ENCODE measurements around the gene MAPKAP1. TPM values are rescaled to one million over a fixed set of nuclear protein-coding genes. Genes with fewer than 3 reads are reported as not detected.

The MAPKAP1 gene
- polyA plus RNA-seq, 1 donor from 2014 or later = 57.5 TPM

GRCh38 chr9:125549465-125549871 lies 157.5 kb downstream of the MAPKAP1 start:
- Histone ChIP-seq H4K20me1 (ENCODE audit: insufficient read depth) (no peaks in the 10 kb centered on the region), H3K9me3 (ENCODE audit: low read length) (no peaks in the 10 kb centered on the region), H2AFZ (ENCODE audit: low read depth, low read length) (no peak overlapping the region), H3K9ac (ENCODE audit: low read length) (no peak overlapping the region), H3K4me2 (ENCODE audit: low read length) (no peak overlapping the region), H3K27me3 (ENCODE audit: insufficient read depth, low read depth, low read length) (no peaks in the 10 kb centered on the region), H3K27ac (ENCODE audit: low read length) (peak overlapping the region; percentile 3), H3K79me2 (replicated peaks; ENCODE audit: insufficient read depth, low read length) (no peaks in the 10 kb centered on the region), H3K4me3 (ENCODE audit: low read length) (peak overlapping the region; percentile 13), H3K36me3 (ENCODE audit: insufficient read depth, low read length) (no peaks in the 10 kb centered on the region), H3K9me2 (ENCODE audit: insufficient read depth, low read length) (no peaks in the 10 kb centered on the region), H3F3A (ENCODE audit: insufficient read depth, low read length, poor library complexity, severe bottlenecking) (no peaks in the 10 kb centered on the region)
- TF ChIP-seq TAF1 (IDR thresholded peaks at IDR 0.05; ENCODE audit: low read depth) (no peak), SMC3 (conservative IDR thresholded peaks at IDR 0.05; ENCODE audit: poor library complexity) (no peak), POLR2AphosphoS5 (IDR thresholded peaks at IDR 0.05) (no peak), EP300 (conservative IDR thresholded peaks at IDR 0.05; ENCODE audit: poor library complexity, severe bottlenecking) (no peak), EZH2 (IDR thresholded peaks at IDR 0.05; ENCODE audit: borderline replicate concordance, insufficient read depth, low read length, poor library complexity, severe bottlenecking) (no peak), CTCF (IDR thresholded peaks at IDR 0.05; ENCODE audit: poor library complexity, severe bottlenecking) (no peak)
- TF ChIP-seq, protein P1, sequence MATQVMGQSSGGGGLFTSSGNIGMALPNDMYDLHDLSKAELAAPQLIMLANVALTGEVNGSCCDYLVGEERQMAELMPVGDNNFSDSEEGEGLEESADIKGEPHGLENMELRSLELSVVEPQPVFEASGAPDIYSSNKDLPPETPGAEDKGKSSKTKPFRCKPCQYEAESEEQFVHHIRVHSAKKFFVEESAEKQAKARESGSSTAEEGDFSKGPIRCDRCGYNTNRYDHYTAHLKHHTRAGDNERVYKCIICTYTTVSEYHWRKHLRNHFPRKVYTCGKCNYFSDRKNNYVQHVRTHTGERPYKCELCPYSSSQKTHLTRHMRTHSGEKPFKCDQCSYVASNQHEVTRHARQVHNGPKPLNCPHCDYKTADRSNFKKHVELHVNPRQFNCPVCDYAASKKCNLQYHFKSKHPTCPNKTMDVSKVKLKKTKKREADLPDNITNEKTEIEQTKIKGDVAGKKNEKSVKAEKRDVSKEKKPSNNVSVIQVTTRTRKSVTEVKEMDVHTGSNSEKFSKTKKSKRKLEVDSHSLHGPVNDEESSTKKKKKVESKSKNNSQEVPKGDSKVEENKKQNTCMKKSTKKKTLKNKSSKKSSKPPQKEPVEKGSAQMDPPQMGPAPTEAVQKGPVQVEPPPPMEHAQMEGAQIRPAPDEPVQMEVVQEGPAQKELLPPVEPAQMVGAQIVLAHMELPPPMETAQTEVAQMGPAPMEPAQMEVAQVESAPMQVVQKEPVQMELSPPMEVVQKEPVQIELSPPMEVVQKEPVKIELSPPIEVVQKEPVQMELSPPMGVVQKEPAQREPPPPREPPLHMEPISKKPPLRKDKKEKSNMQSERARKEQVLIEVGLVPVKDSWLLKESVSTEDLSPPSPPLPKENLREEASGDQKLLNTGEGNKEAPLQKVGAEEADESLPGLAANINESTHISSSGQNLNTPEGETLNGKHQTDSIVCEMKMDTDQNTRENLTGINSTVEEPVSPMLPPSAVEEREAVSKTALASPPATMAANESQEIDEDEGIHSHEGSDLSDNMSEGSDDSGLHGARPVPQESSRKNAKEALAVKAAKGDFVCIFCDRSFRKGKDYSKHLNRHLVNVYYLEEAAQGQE (IDR thresholded peaks at IDR 0.05; ENCODE audit: borderline replicate concordance) = no peak

DNA sequence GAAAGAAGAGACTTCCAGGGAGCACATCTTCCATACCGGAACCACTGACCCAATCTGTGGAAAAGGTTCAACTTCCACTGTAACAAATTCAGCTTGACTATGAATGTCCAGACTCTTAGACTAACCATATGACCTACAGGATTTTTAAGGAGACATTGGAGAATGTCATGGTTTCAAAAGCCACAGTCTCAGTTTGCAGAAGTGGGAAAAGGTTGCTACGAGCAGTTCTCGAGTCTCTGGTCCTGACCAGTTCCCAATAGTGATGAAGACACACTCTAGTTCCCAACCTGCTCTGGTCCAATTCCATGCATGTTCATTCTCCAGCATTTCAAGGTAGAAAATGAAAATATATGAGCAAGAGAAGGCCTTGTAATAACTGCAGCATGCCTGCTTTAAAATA lies 158.0 kb downstream of the MAPKAP1 start:
- Histone ChIP-seq H3K9me2 (ENCODE audit: insufficient read depth, low read length) (no peaks in the 10 kb centered on the region), H3K36me3 (ENCODE audit: insufficient read depth, low read length) (no peaks in the 10 kb centered on the region), H2AFZ (ENCODE audit: low read depth, low read length) (no peak overlapping the region), H3K27me3 (ENCODE audit: insufficient read depth, low read depth, low read length) (no peaks in the 10 kb centered on the region), H3F3A (ENCODE audit: insufficient read depth, low read length, poor library complexity, severe bottlenecking) (no peaks in the 10 kb centered on the region), H3K79me2 (replicated peaks; ENCODE audit: insufficient read depth, low read length) (no peaks in the 10 kb centered on the region), H3K27ac (ENCODE audit: low read length) (no peak overlapping the region), H3K4me2 (ENCODE audit: low read length) (no peak overlapping the region), H4K20me1 (ENCODE audit: insufficient read depth) (no peaks in the 10 kb centered on the region), H3K4me3 (ENCODE audit: low read length) (no peak overlapping the region), H3K9ac (ENCODE audit: low read length) (no peak overlapping the region), H3K9me3 (ENCODE audit: low read length) (no peaks in the 10 kb centered on the region)
- TF ChIP-seq POLR2AphosphoS5 (IDR thresholded peaks at IDR 0.05) (no peak), RAD21 (conservative IDR thresholded peaks at IDR 0.05) (no peak), EP300 (conservative IDR thresholded peaks at IDR 0.05; ENCODE audit: poor library complexity, severe bottlenecking) (no peak), TAF1 (IDR thresholded peaks at IDR 0.05; ENCODE audit: low read depth) (no peak), CTCF (IDR thresholded peaks at IDR 0.05; ENCODE audit: poor library complexity, severe bottlenecking) (no peak), MXI1 (conservative IDR thresholded peaks at IDR 0.05; ENCODE audit: poor library complexity, severe bottlenecking) (no peak), SMC3 (conservative IDR thresholded peaks at IDR 0.05; ENCODE audit: poor library complexity) (no peak), EZH2 (IDR thresholded peaks at IDR 0.05; ENCODE audit: borderline replicate concordance, insufficient read depth, low read length, poor library complexity, severe bottlenecking) (no peak)
- TF ChIP-seq, protein P1 (IDR thresholded peaks at IDR 0.05; ENCODE audit: borderline replicate concordance) = no peak
